ENCODE data around the gene ATOSB. TPM values are rescaled to one million over a fixed set of nuclear protein-coding genes. Genes with fewer than 3 reads are reported as not detected.

The ATOSB gene
- total RNA-seq, 1 experiment from 2014 or later: 9.2 TPM

DNA sequence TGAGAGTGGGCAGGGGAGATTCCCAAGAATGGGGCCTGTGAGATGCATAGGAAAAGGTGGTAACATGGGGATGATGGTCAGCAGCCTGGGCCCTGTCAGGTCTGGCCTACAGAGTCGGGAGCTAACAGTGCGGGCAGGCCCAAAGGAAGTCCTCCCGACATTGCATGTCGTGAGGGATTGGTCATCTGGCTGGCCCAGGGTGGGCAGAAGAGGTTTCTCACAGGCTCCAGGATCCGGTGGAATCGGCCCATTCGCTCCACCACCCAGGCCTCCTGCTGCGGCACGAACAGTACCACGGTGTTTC lies 13.2 kb downstream of the ATOSB start:
- ATAC-seq (peak; percentile 44), DNase-seq (no peak)
- Histone ChIP-seq H3K79me2 (ENCODE audit: low read length) (peaks cover 20% of the 10 kb centered on the region), H3K27ac (ENCODE audit: low read length) (peak overlapping the region; percentile 13), H3K4me3 (ENCODE audit: low read length) (peak overlapping the region; percentile 83), H2AFZ (ENCODE audit: low read length) (peak overlapping the region; percentile 74), H4K20me1 (ENCODE audit: low read length) (no peaks in the 10 kb centered on the region), H3F3A (ENCODE audit: low read length, unreplicated experiment) (no peaks in the 10 kb centered on the region), H3K9ac (ENCODE audit: low read length) (peak overlapping the region; percentile 96), H3K36me3 (ENCODE audit: low read depth, low read length) (0 out of 2 replicates have a peak, but pooled peaks cover 3% of the 10 kb centered on the region), H3K27me3 (ENCODE audit: low read length) (no peaks in the 10 kb centered on the region), H3K4me2 (ENCODE audit: low read length) (peak overlapping the region; percentile 96), H3K9me3 (ENCODE audit: low read length) (no peaks in the 10 kb centered on the region), H3K9me2 (replicated peaks; ENCODE audit: low read length) (no peaks in the 10 kb centered on the region), H3K4me1 (ENCODE audit: insufficient read depth, low read length) (peaks cover 16% of the 10 kb centered on the region)
- intact Hi-C loops (cut with micrococcal nuclease): no loop called here
- no TSS peak for BruUV-seq (replicated peaks)
- TF ChIP-seq EZH2phosphoT487 (IDR thresholded peaks at IDR 0.05; ENCODE audit: borderline replicate concordance, low read length): no peak
- ChIA-PET POLR2A (ENCODE audit: unreplicated experiment) (interaction anchor here (0.7 kb wide), 1 partner anchor 731 kb away, joined by 3 read pairs; no protein-coding TSS in a partner anchor), CTCF (interaction anchor here (1.0 to 1.1 kb wide), 2 partner anchors 10 to 13 kb away, joined by 3 to 7 read pairs; partner anchors contain the start of gene ATOSB)

DNA sequence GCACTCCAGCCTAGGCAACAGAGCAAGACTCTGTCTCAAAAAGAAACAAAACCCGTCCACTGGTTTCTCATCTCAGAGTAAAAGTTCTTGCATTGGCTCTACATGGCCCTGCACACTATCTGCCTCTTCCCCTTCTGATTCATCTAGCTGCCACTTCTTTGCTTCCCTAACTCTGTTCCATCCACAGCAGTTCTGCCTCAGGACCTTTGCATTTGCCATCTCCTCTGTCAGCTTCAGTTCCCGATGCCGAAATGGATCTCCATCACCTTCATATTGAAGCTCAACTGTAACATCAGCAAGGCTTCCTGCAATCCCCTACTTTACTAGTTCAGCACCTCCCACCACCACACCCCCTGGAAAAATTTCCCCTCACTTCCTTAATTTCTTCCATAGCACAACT lies 18.1 kb downstream of the ATOSB start:
- Histone ChIP-seq H3K4me2 (ENCODE audit: low read length) (no peak overlapping the region), H3K4me3 (ENCODE audit: low read length) (no peak overlapping the region), H3K9me3 (ENCODE audit: low read length) (no peaks in the 10 kb centered on the region), H3F3A (ENCODE audit: low read length, unreplicated experiment) (no peaks in the 10 kb centered on the region), H3K4me1 (ENCODE audit: insufficient read depth, low read length) (peaks cover 10% of the 10 kb centered on the region), H3K36me3 (ENCODE audit: low read depth, low read length) (peaks cover 3% of the 10 kb centered on the region; the same call in 1 of the 2 replicates), H3K79me2 (ENCODE audit: low read length) (peaks cover 16% of the 10 kb centered on the region), H4K20me1 (ENCODE audit: low read length) (no peaks in the 10 kb centered on the region), H3K27ac (ENCODE audit: low read length) (no peak overlapping the region), H3K9me2 (replicated peaks; ENCODE audit: low read length) (no peaks in the 10 kb centered on the region), H3K27me3 (ENCODE audit: low read length) (no peaks in the 10 kb centered on the region), H2AFZ (ENCODE audit: low read length) (no peak overlapping the region), H3K9ac (ENCODE audit: low read length) (no peak overlapping the region)
- ATAC-seq (no peak), DNase-seq (no peak)
- no TSS peak for BruUV-seq (replicated peaks)
- TF ChIP-seq, protein P1, sequence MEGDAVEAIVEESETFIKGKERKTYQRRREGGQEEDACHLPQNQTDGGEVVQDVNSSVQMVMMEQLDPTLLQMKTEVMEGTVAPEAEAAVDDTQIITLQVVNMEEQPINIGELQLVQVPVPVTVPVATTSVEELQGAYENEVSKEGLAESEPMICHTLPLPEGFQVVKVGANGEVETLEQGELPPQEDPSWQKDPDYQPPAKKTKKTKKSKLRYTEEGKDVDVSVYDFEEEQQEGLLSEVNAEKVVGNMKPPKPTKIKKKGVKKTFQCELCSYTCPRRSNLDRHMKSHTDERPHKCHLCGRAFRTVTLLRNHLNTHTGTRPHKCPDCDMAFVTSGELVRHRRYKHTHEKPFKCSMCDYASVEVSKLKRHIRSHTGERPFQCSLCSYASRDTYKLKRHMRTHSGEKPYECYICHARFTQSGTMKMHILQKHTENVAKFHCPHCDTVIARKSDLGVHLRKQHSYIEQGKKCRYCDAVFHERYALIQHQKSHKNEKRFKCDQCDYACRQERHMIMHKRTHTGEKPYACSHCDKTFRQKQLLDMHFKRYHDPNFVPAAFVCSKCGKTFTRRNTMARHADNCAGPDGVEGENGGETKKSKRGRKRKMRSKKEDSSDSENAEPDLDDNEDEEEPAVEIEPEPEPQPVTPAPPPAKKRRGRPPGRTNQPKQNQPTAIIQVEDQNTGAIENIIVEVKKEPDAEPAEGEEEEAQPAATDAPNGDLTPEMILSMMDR (conservative IDR thresholded peaks at IDR 0.05; ENCODE audit: low read depth, low read length): no peak
- TF ChIP-seq EZH2phosphoT487 (IDR thresholded peaks at IDR 0.05; ENCODE audit: borderline replicate concordance, low read length): no peak
- TF ChIP-seq EZH2 (IDR thresholded peaks at IDR 0.05; ENCODE audit: low read length, unreplicated experiment): no peak
- CTCF ChIA-PET: no interaction called here
- intact Hi-C loops (cut with micrococcal nuclease): loop anchor here (2.0 kb wide), 1 partner anchor 199 kb away; no protein-coding TSS in a partner anchor
- POLR2A ChIA-PET (ENCODE audit: unreplicated experiment): no interaction called here

DNA sequence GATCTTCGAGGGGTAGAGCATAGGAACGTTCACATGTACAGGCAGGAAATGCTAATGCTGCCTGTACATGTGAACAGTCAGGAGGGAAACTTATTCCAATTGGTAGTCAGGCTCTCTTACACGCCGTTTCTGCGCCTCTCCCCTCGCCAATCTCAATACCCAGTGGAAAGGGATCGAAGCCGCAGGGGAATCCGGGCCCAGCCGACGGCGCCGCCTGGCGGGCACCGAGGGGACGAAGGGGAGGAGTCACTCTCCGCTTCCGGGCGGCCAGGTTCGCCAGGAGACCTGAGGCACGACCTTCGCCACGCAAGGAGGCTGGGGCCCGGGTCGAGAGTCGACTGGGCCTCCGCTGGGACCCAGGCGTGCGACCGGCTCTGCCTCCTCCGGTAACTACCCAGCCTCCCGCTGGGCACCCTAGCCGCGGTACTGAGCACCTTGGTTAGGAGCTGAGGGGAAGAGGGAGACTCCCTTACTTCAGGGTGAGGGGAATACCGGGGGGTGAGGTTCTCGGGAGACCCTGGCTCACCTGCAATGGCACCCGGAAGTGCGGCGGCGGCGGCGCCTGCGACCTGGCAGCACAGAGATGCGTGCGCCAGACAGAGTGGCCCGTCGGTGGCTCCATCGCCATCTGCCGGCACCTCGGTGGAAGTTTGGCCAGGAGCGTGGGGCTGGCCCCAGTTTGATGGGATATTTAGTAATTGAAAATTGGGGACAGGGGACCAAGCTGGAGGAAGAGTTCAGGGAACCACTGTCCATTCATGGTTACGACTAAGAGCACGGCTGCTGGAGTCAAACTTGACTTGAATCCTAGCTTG lies 19.4 kb downstream of the ATOSB start, which contains the start of gene PIGO:
Gene PIGO, minus strand, starts transcription at position 557 of the 815 bp plus-strand sequence. CDS start 1,026 bp downstream, outside the sequence.
- H3K4me2 ChIP-seq (ENCODE audit: low read length): peak within 1 kb of the TSS; percentile 93
- H3K9me3 ChIP-seq (ENCODE audit: low read length): no peaks in the 10 kb centered on the region
- H3K36me3 ChIP-seq (ENCODE audit: low read depth, low read length): peaks cover 6% of the 10 kb centered on the region; the same call in 1 of the 2 replicates
- peak within 1 kb of the TSS; percentile 96 for H2AFZ ChIP-seq (ENCODE audit: low read length)
- ChIA-PET POLR2A (ENCODE audit: unreplicated experiment) (interaction anchor here (0.6 kb wide), 1 partner anchor 651 kb away, joined by 4 read pairs; no protein-coding TSS in a partner anchor), CTCF (interaction anchor here (0.8 to 1.0 kb wide), 2 partner anchors 24 to 197 kb away, joined by 4 read pairs; partner anchors contain the start of gene VCP)
- H4K20me1 ChIP-seq (ENCODE audit: low read length): no peaks in the 10 kb centered on the region
- peak within 1 kb of the TSS; percentile 90 for H3K4me3 ChIP-seq (ENCODE audit: low read length)
- no peaks in the 10 kb centered on the region for H3K27me3 ChIP-seq (ENCODE audit: low read length)
- intact Hi-C loops (cut with micrococcal nuclease): loop anchor here (2.0 kb wide), 1 partner anchor 197 kb away; no protein-coding TSS in a partner anchor
- peak; percentile 98 for ATAC-seq
- H3K79me2 ChIP-seq (ENCODE audit: low read length): peaks cover 3% of the 10 kb centered on the region
- BruUV-seq (replicated peaks): TSS peak; percentile 73
- H3K9ac ChIP-seq (ENCODE audit: low read length): peak within 1 kb of the TSS; percentile 99
- peak; percentile 77 for DNase-seq
- no peaks in the 10 kb centered on the region; the same call in 1 of the 2 replicates for H3K4me1 ChIP-seq (ENCODE audit: insufficient read depth, low read length)
- peak within 1 kb of the TSS; percentile 93 for H3K27ac ChIP-seq (ENCODE audit: low read length)
- TF ChIP-seq, protein P1 (conservative IDR thresholded peaks at IDR 0.05; ENCODE audit: low read depth, low read length): peak; percentile 65
- TF ChIP-seq EZH2 (IDR thresholded peaks at IDR 0.05; ENCODE audit: low read length, unreplicated experiment): no peak
- no peak for TF ChIP-seq EZH2phosphoT487 (IDR thresholded peaks at IDR 0.05; ENCODE audit: borderline replicate concordance, low read length)
- no peaks in the 10 kb centered on the region for H3K9me2 ChIP-seq (replicated peaks; ENCODE audit: low read length)
- no peaks in the 10 kb centered on the region for H3F3A ChIP-seq (ENCODE audit: low read length, unreplicated experiment)
